HG02610 (cell line): Measurements from ENCODE around the gene PCSK6.
"Not testable (repeated sequence)": the region's sequence is repeated elsewhere in the genome, so short reads cannot be mapped to it uniquely, and the experiment has no call there.

Source experiments
- ATAC-seq: cut with Tn5 transposase; IDR thresholded peaks from one replicate; pipeline ENCODE4 v1.9.1; 2021; ENCODE audit warnings: mild to moderate bottlenecking, moderate library complexity; ENCODE audit not compliant: unreplicated experiment

PCSK6 gene

GRCh38 chr15:101434032-101434920 lies 55.2 kb downstream of the PCSK6 start:
- no peak for ATAC-seq

GRCh38 chr15:101433396-101433795 lies 56.1 kb downstream of the PCSK6 start:
- no peak for ATAC-seq

GRCh38 chr15:101432982-101433381 lies 56.5 kb downstream of the PCSK6 start:
- no peak for ATAC-seq

DNA sequence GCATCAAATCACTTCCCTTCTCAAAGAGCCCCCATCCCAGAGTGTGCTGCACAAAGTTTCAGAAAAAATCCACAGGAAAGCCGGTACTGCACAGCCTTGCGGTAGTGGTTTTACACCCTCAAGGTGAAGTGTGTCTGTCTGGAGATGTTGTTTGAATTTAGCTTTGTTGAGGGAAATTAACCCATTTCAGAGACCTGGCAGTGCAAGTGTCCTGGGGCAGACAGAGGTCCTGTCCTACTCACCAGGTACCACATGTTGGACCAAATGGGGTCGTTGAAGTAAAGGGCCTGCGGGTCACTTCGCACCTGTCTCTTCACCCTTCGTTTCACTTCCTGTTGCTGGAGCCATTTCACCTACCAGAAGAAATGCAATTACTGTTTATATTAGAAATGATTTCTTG lies 57.8 kb downstream of the PCSK6 start:
- ATAC-seq = no peak

- no peak for ATAC-seq
Measured at GRCh38 chr15:101431301-101431700, 58.2 kb downstream of the PCSK6 start.

- ATAC-seq = no peak
Measured at GRCh38 chr15:101429646-101430045, 59.9 kb downstream of the PCSK6 start.

DNA sequence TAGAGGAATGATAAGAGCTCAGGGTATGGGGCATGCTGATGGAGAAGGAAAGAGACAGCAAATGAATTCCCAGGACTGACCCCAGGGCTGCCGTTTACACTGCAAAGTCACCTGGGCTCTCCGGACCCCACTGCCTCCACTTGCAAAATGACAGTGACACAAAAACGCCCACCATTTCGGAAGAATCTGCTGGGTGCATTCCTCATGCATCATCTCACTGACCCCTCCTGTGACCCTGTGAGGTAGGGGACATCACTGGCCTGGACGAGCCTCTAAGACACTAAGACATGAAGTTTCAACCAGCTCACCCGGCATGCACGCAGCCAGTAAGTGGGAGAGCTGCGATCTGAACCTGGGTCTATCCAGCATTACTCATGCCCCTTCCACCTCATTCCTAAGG lies 60.3 kb downstream of the PCSK6 start:
- no peak for ATAC-seq

- ATAC-seq = no peak
Measured at GRCh38 chr15:101428758-101429157, 60.7 kb downstream of the PCSK6 start.

DNA sequence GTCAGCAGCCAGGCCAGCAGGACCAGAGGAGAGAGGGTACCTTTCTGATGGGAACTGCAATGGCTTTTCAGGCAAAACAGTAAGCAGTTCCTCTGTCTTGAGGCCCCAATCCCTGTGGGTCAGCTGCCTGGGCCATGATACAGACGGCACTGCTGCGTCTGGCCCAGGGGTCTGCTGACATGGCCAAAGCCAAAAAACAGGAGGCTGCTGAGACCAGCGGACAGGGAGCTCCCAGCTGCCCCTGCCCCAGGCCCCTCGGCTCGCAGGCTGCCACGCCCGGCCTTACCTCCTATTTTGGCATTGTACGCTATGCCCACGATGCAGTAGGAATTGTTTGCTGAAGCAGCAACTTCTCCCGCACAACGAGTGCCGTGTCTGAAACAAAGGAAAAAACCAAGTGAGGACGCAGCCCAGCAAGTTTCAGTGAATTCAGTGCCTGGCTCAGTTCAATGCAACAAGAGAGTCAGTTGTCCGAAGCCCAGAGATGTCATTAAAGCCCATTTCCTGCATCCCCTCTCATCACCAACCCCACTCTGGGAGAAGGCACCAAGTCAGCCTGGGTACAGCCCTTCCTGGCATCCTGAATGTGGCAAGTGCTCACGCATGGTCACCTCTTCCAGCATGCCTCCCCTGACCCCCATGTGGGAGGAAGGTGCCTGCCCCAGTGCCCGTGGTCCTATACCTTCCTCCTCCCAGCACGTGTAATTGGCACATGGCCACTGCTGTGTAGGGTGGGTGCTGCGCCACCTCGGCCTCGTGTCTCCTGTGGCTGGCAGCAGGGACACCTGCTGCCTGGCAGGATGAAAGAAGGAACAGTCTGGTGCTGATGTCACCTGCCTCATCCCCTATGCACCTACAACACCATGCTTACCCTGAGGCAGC lies 61.7 kb downstream of the PCSK6 start:
- no peak for ATAC-seq

GRCh38 chr15:101426761-101427333 lies 62.7 kb downstream of the PCSK6 start:
- no peak for ATAC-seq

DNA sequence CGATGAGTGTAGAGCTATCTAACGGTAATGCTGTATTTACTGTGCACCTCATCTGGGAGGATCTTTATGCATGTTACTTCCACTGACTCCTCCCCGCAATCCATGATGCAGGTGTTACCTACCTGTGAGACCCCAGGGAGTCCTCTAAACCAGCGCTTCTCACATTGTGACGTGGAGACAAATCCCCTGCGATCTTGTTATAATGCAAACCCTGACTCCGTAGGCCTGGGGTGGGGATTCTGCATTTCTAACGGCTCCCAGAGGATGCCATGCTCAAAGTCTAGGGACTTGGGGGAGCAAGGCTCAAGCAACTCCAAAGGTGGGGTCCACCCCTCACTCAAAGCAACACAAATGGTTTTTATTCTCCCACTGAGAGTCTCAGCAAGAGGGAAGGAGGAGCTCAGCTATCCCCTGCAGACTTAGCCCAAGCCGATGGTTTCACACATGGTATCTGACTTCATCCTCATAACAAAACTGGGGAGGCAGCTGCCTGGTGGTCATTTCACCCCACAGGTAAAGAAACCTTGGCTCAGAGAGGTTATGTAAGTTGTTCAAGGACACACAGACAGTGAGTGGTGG lies 63.6 kb downstream of the PCSK6 start:
- no peak for ATAC-seq

DNA sequence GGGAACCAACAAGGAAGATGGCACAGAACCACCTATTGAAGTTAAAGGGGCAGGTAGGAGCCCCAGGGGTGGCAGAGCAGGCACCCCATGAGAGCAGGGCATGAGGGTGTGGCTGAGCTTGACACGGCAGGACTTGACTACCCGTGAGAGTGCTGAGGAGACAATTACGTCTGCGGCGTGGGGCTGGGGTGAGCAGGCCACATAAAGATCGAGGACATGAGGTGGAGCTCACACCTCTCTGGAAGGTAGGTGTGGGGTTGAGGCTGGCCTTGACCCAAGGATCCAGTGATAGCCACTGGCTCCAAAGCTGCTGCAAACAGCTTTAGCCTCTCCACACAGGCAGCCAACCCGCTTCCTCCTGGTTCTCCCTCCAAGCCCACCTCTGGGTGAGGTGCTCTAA lies 64.5 kb downstream of the PCSK6 start:
- no peak for ATAC-seq

DNA sequence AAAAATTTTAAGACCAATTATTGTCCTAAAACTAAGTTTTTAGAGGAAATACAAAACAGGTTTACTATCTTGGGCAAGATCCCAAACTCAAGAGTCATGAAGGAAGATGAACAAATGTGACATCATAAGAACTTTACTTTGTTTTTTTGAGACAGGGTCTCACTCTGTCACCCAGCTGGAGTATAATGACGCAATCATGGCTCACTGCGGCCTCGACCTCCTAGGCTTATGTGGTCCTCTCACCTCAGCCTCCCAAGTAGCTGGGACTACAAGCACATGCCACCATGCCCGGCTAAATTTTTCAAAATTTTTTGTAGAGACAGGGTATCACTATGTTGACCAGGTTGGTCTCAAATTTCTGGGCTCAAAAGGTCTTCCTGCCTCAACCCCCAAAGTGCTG lies 69.3 kb downstream of the PCSK6 start:
- no peak for ATAC-seq

GRCh38 chr15:101416475-101416874 lies 73.0 kb downstream of the PCSK6 start:
- not testable (repeated sequence) for ATAC-seq

DNA sequence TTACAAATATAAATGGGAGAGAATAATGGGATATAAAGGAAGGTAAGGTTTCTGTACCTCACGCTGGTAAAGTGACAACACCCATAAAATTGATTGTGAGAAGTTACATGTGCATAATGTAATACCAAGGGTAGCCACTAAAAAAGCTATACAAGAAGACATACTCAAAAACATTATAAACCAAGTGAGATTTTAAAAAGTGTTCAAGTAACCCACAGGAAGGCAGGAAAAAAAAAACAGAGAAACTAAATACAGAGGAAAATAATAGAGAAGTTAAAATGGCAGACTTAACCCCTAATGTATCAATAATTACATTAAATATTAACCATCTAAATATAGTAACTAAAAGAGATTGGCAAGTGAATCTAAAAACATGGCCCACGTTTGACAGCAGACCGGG lies 76.3 kb downstream of the PCSK6 start:
- ATAC-seq = no peak

GRCh38 chr15:101411581-101411980 lies 77.9 kb downstream of the PCSK6 start:
- ATAC-seq = no peak

DNA sequence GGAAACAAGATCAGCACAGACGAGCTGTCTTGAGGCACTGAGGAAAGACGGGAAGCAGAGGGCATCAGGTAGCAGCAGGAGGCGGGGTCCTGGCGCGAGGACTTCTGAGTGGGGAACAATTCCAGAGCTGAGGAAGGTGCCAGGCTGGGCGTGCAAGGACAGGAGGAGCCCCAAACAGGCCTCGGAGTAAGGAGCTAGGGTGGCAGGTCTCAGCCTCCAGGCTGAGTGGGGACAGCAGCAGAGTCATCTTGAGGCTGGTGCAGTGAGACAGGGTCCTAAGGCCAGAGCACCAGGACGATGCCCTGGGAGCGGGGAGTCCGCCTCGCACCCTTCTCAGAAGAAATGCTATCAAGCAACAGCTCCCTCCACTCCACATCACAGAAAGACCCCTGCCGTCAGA lies 78.4 kb downstream of the PCSK6 start:
- ATAC-seq = no peak

DNA sequence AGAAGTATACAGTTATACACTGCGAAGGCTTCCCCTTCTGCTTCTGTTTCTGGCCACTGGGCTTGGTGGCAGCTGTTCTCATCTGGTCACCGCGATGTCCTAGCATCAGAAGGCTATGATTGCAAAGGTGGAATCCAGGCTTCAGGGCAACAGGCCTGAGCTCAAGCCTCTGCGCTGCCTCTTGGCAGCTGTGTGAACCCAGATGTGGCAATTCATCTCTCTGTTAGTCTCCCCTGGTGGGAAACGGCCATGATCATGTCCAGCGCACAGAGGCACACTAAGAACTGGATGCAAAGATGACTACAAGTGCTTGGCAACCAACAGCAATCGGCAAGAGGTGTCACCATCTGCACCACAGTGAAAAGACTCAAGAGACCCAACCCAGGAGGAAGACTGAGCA lies 78.9 kb downstream of the PCSK6 start:
- ATAC-seq = no peak

GRCh38 chr15:101409621-101410020 lies 79.9 kb downstream of the PCSK6 start:
- no peak for ATAC-seq

- no peak for ATAC-seq
Measured at GRCh38 chr15:101407966-101408775, 81.3 kb downstream of the PCSK6 start.
